ENCODE measurements around the gene GRIA1. TPM values are rescaled to one million over a fixed set of nuclear protein-coding genes. Genes with fewer than 3 reads are reported as not detected.

Gene GRIA1
- total RNA-seq, 2 experiments from 2014 or later = not detected

GRCh38 chr5:153542536-153542935 lies 52.1 kb downstream of the GRIA1 start:
- no peaks in the 10 kb centered on the region for H3K27me3 Mint-ChIP-seq

GRCh38 chr5:153543288-153543687 lies 52.8 kb downstream of the GRIA1 start:
- H3K36me3 Mint-ChIP-seq (ENCODE audit: low read depth) = no peaks in the 10 kb centered on the region
- no peak for DNase-seq
- no peak overlapping the region for H3K4me3 Mint-ChIP-seq
- no peak overlapping the region for H3K27ac Mint-ChIP-seq
- H3K27me3 Mint-ChIP-seq = no peaks in the 10 kb centered on the region
- ChIA-PET CTCF (no interaction called here), POLR2A (no interaction called here)
- H3K4me1 Mint-ChIP-seq = no peaks in the 10 kb centered on the region
- H3K9me3 Mint-ChIP-seq = no peaks in the 10 kb centered on the region

More at GRCh38 chr5:153542536-153542935, 52.1 kb downstream of the GRIA1 start:
- no peak overlapping the region for H3K27ac Mint-ChIP-seq
- ChIA-PET POLR2A (no interaction called here), CTCF (no interaction called here)
- H3K9me3 Mint-ChIP-seq = no peaks in the 10 kb centered on the region
- no peak for DNase-seq
- H3K36me3 Mint-ChIP-seq (ENCODE audit: low read depth) = no peaks in the 10 kb centered on the region
- no peaks in the 10 kb centered on the region for H3K4me1 Mint-ChIP-seq
- H3K4me3 Mint-ChIP-seq = no peak overlapping the region

- DNase-seq = no peak
- Mint-ChIP-seq H3K4me3 (no peak overlapping the region), H3K27ac (no peak overlapping the region), H3K9me3 (no peaks in the 10 kb centered on the region), H3K36me3 (ENCODE audit: low read depth) (no peaks in the 10 kb centered on the region), H3K27me3 (no peaks in the 10 kb centered on the region), H3K4me1 (no peaks in the 10 kb centered on the region)
- ChIA-PET POLR2A (no interaction called here), CTCF (no interaction called here)
Measured at GRCh38 chr5:153543959-153544470, 53.5 kb downstream of the GRIA1 start.

- ChIA-PET POLR2A (interaction anchor here (0.6 kb wide), 1 partner anchor 35 kb away, joined by 3 read pairs; no protein-coding TSS in a partner anchor), CTCF (no interaction called here)
- no peak overlapping the region for H3K27ac Mint-ChIP-seq
- H3K27me3 Mint-ChIP-seq = no peaks in the 10 kb centered on the region
- DNase-seq = no peak
- no peak overlapping the region for H3K4me3 Mint-ChIP-seq
- H3K4me1 Mint-ChIP-seq = no peaks in the 10 kb centered on the region
- no peaks in the 10 kb centered on the region for H3K36me3 Mint-ChIP-seq (ENCODE audit: low read depth)
- no peaks in the 10 kb centered on the region for H3K9me3 Mint-ChIP-seq
Measured at GRCh38 chr5:153544706-153545105, 54.2 kb downstream of the GRIA1 start.

- Mint-ChIP-seq H3K4me3 (no peak overlapping the region), H3K9me3 (no peaks in the 10 kb centered on the region), H3K36me3 (ENCODE audit: low read depth) (no peaks in the 10 kb centered on the region), H3K27ac (no peak overlapping the region), H3K4me1 (no peaks in the 10 kb centered on the region), H3K27me3 (no peaks in the 10 kb centered on the region)
- ChIA-PET CTCF (interaction anchor here (1.5 kb wide), 1 partner anchor 68 kb away, joined by 3 read pairs; no protein-coding TSS in a partner anchor), POLR2A (no interaction called here)
- DNase-seq = no peak
Measured at GRCh38 chr5:153546566-153546965, 56.1 kb downstream of the GRIA1 start.

- H3K27me3 Mint-ChIP-seq = no peaks in the 10 kb centered on the region
- H3K36me3 Mint-ChIP-seq (ENCODE audit: low read depth) = no peaks in the 10 kb centered on the region
- no peak overlapping the region for H3K4me3 Mint-ChIP-seq
- no peaks in the 10 kb centered on the region for H3K9me3 Mint-ChIP-seq
- POLR2A ChIA-PET = no interaction called here
- DNase-seq = no peak
- CTCF ChIA-PET = no interaction called here
- peaks cover 3% of the 10 kb centered on the region for H3K4me1 Mint-ChIP-seq
- no peak overlapping the region for H3K27ac Mint-ChIP-seq
Measured at GRCh38 chr5:153551537-153552079, 61.1 kb downstream of the GRIA1 start.

GRCh38 chr5:153552886-153553285 lies 62.4 kb downstream of the GRIA1 start:
- Mint-ChIP-seq H3K36me3 (ENCODE audit: low read depth) (no peaks in the 10 kb centered on the region), H3K27ac (no peak overlapping the region), H3K9me3 (no peaks in the 10 kb centered on the region), H3K27me3 (no peaks in the 10 kb centered on the region), H3K4me1 (peaks cover 3% of the 10 kb centered on the region), H3K4me3 (no peak overlapping the region)
- ChIA-PET CTCF (interaction anchor here (0.8 kb wide), 1 partner anchor 15 kb away, joined by 3 read pairs; no protein-coding TSS in a partner anchor), POLR2A (no interaction called here)
- no peak for DNase-seq

- POLR2A ChIA-PET = no interaction called here
- Mint-ChIP-seq H3K27ac (no peak overlapping the region), H3K4me3 (no peak overlapping the region)
Measured at GRCh38 chr5:153555420-153556114, 65.1 kb downstream of the GRIA1 start.

GRCh38 chr5:153558957-153559356 lies 68.5 kb downstream of the GRIA1 start:
- H3K36me3 Mint-ChIP-seq (ENCODE audit: low read depth) = no peaks in the 10 kb centered on the region
- POLR2A ChIA-PET = no interaction called here
- DNase-seq = no peak
- H3K4me3 Mint-ChIP-seq = no peak overlapping the region
- H3K27ac Mint-ChIP-seq = no peak overlapping the region
- H3K27me3 Mint-ChIP-seq = no peaks in the 10 kb centered on the region
- no peaks in the 10 kb centered on the region for H3K9me3 Mint-ChIP-seq
- H3K4me1 Mint-ChIP-seq = peaks cover 3% of the 10 kb centered on the region
- CTCF ChIA-PET = no interaction called here

More at GRCh38 chr5:153555420-153556114, 65.1 kb downstream of the GRIA1 start:
- CTCF ChIA-PET = no interaction called here
- H3K36me3 Mint-ChIP-seq (ENCODE audit: low read depth) = no peaks in the 10 kb centered on the region
- DNase-seq = no peak
- H3K9me3 Mint-ChIP-seq = no peaks in the 10 kb centered on the region
- H3K4me1 Mint-ChIP-seq = peaks cover 3% of the 10 kb centered on the region
- no peaks in the 10 kb centered on the region for H3K27me3 Mint-ChIP-seq

- no peak overlapping the region for H3K4me3 Mint-ChIP-seq
- POLR2A ChIA-PET = no interaction called here
- CTCF ChIA-PET = interaction anchor here (1.7 kb wide), 1 partner anchor 10 kb away, joined by 3 read pairs; no protein-coding TSS in a partner anchor
Measured at GRCh38 chr5:153559926-153560325, 69.5 kb downstream of the GRIA1 start.

GRCh38 chr5:153562189-153562588 lies 71.7 kb downstream of the GRIA1 start:
- no peak overlapping the region for H3K27ac Mint-ChIP-seq
- H3K36me3 Mint-ChIP-seq (ENCODE audit: low read depth) = no peaks in the 10 kb centered on the region
- POLR2A ChIA-PET = no interaction called here
- no peaks in the 10 kb centered on the region for H3K27me3 Mint-ChIP-seq
- peaks cover 2% of the 10 kb centered on the region for H3K9me3 Mint-ChIP-seq
- H3K4me1 Mint-ChIP-seq = no peaks in the 10 kb centered on the region
- CTCF ChIA-PET = no interaction called here
- no peak overlapping the region for H3K4me3 Mint-ChIP-seq
- DNase-seq = no peak

More at GRCh38 chr5:153559926-153560325, 69.5 kb downstream of the GRIA1 start:
- DNase-seq = no peak
- no peak overlapping the region for H3K27ac Mint-ChIP-seq
- no peaks in the 10 kb centered on the region for H3K27me3 Mint-ChIP-seq
- no peaks in the 10 kb centered on the region for H3K9me3 Mint-ChIP-seq
- no peaks in the 10 kb centered on the region for H3K36me3 Mint-ChIP-seq (ENCODE audit: low read depth)
- H3K4me1 Mint-ChIP-seq = peaks cover 3% of the 10 kb centered on the region

GRCh38 chr5:153565822-153566221 lies 75.4 kb downstream of the GRIA1 start:
- Mint-ChIP-seq H3K9me3 (peaks cover 2% of the 10 kb centered on the region), H3K4me3 (no peak overlapping the region), H3K36me3 (ENCODE audit: low read depth) (no peaks in the 10 kb centered on the region), H3K4me1 (no peaks in the 10 kb centered on the region), H3K27me3 (no peaks in the 10 kb centered on the region), H3K27ac (no peak overlapping the region)
- ChIA-PET POLR2A (no interaction called here), CTCF (no interaction called here)
- no peak for DNase-seq

- Mint-ChIP-seq H3K4me1 (no peaks in the 10 kb centered on the region), H3K27me3 (no peaks in the 10 kb centered on the region), H3K27ac (no peak overlapping the region), H3K4me3 (no peak overlapping the region), H3K36me3 (ENCODE audit: low read depth) (no peaks in the 10 kb centered on the region), H3K9me3 (peaks cover 2% of the 10 kb centered on the region)
- POLR2A ChIA-PET = no interaction called here
- DNase-seq = no peak
- CTCF ChIA-PET = interaction anchor here (1.1 to 1.4 kb wide), 2 partner anchors 9 to 16 kb away, joined by 3 read pairs; no protein-coding TSS in a partner anchor
Measured at GRCh38 chr5:153569036-153569435, 78.6 kb downstream of the GRIA1 start.

Measured in activated CD4-positive, alpha-beta T cell treated with anti-CD3 and anti-CD28 coated beads, Interleukin-2, amount 10 ng/mL, durations not matched to agents 7 days and 5 days (primary cell).